22Rv1 (cell line): Measurements from ENCODE around the gene CRACR2B.

Experiments
- H3K27ac ChIP-seq: fragments of 450-650 bp; 2 replicates; pipeline ENCODE4 v1.5.1; 2017
- ZFX ChIP-seq: fragments of 450-650 bp; IDR thresholded peaks from 2 replicates; pipeline ENCODE4 v1.6.1; 2017; ENCODE audit warnings: antibody characterized with exemption, borderline replicate concordance
- TF ChIP-seq, protein P1 (sequence below): fragments of 450-650 bp; IDR thresholded peaks from 2 replicates; pipeline ENCODE4 v1.5.1; 2017; ENCODE audit warnings: mild to moderate bottlenecking

CRACR2B gene

GRCh38 chr11:827897-828192, at the start of gene CRACR2B:
CRACR2B (plus strand) TSS chr11:827919; CDS start chr11:828608, 689 bp downstream.
- TF ChIP-seq ZFX: no peak
- TF ChIP-seq, protein P1, sequence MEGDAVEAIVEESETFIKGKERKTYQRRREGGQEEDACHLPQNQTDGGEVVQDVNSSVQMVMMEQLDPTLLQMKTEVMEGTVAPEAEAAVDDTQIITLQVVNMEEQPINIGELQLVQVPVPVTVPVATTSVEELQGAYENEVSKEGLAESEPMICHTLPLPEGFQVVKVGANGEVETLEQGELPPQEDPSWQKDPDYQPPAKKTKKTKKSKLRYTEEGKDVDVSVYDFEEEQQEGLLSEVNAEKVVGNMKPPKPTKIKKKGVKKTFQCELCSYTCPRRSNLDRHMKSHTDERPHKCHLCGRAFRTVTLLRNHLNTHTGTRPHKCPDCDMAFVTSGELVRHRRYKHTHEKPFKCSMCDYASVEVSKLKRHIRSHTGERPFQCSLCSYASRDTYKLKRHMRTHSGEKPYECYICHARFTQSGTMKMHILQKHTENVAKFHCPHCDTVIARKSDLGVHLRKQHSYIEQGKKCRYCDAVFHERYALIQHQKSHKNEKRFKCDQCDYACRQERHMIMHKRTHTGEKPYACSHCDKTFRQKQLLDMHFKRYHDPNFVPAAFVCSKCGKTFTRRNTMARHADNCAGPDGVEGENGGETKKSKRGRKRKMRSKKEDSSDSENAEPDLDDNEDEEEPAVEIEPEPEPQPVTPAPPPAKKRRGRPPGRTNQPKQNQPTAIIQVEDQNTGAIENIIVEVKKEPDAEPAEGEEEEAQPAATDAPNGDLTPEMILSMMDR: no peak
- H3K27ac ChIP-seq: peak within 1 kb of the TSS; percentile 96

- no peak for TF ChIP-seq ZFX
- TF ChIP-seq, protein P1: no peak
- no peak overlapping the region for H3K27ac ChIP-seq
These were observed 48.5 kb upstream of the CRACR2B start for GRCh38 chr11:778976-779954.

GRCh38 chr11:779955-780532, 47.7 kb upstream of the CRACR2B start:
- no peak for TF ChIP-seq ZFX
- TF ChIP-seq, protein P1: no peak
- no peak overlapping the region for H3K27ac ChIP-seq

DNA sequence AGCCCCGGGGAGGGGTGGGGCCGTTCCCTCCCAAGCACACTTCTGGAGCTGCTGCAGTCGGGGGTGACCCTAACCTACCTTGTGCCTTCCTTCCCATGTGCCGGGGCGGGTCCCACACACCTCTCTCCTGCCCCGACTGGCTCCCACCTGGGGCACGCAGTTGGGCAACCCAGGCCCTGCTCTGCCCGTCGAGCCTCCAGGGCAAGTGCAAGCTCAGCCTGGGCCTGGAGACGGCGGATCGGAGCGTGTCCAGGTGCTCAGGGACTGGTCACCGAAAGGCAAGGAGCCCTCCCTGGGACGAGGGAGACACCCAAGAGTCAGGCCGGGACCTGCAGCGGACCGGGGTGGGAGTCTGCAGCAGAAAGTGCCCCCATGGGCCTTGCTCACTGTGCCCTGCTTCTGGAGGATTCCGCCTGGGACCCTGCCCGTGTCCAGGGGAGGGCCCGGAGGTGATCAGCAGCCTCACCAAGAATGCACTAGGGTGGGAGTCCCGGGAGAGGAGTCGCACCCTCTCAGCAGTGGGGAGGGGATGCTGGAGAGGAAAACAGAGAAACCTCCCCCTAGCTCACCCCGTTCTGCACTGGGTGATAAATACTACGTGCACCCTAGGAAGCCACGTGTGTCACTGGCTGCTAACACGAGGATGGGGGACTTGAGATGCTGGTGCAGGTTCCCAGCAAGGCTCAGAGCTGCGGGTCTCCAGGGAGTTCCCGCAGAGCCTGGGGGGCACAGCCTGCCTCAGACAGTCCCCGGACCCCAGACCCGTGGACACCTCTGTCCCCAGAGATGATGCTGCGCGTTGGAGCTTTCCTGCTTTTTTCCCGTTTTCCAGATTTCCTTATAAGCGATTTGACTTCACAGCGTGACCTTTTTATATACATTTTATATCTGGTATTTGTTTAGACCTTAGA, 45.2 kb upstream of the CRACR2B start:
- no peak overlapping the region for H3K27ac ChIP-seq
- TF ChIP-seq, protein P1: no peak
- TF ChIP-seq ZFX: no peak

- H3K27ac ChIP-seq: no peak overlapping the region
- no peak for TF ChIP-seq ZFX
- TF ChIP-seq, protein P1: no peak
These were observed 44.1 kb upstream of the CRACR2B start for GRCh38 chr11:783581-784015.

- no peak for TF ChIP-seq ZFX
- TF ChIP-seq, protein P1: no peak
- 0 out of 2 replicates have a peak overlapping the region, but pooled peaks have one; percentile 22 for H3K27ac ChIP-seq
These were observed 41.3 kb upstream of the CRACR2B start for GRCh38 chr11:786235-787083.
